ENCODE results near the gene PIRT.

The PIRT gene

GRCh38 chr17:10844621-10845387, 6.9 kb upstream of the PIRT start:
- Mint-ChIP-seq H3K4me1 (peaks cover 8% of the 10 kb centered on the region), H3K9me3 (no peaks in the 10 kb centered on the region), H3K27ac (ENCODE audit: low read depth) (no peak overlapping the region), H3K27me3 (peaks cover 25% of the 10 kb centered on the region), H3K4me3 (peak overlapping the region; percentile 50), H3K36me3 (ENCODE audit: insufficient read depth) (no peaks in the 10 kb centered on the region)
- DNase-seq (ENCODE audit: low spot score in 2 of 2) (peak; percentile 28 to 29), ATAC-seq (replicated peaks; ENCODE audit: extremely low read depth, poor library complexity, severe bottlenecking) (peak; percentile 71)

- peaks cover 15% of the 10 kb centered on the region for H3K27me3 Mint-ChIP-seq
- no peaks in the 10 kb centered on the region for H3K36me3 Mint-ChIP-seq (ENCODE audit: insufficient read depth)
- no peaks in the 10 kb centered on the region for H3K9me3 Mint-ChIP-seq
- peaks cover 8% of the 10 kb centered on the region for H3K4me1 Mint-ChIP-seq
- no peak for DNase-seq (ENCODE audit: low spot score in 2 of 2)
- H3K27ac Mint-ChIP-seq (ENCODE audit: low read depth), result no peak overlapping the region
- no peak for ATAC-seq (replicated peaks; ENCODE audit: extremely low read depth, poor library complexity, severe bottlenecking)
- no peak overlapping the region for H3K4me3 Mint-ChIP-seq
These were observed 5.9 kb upstream of the PIRT start for GRCh38 chr17:10843811-10844210.

- ATAC-seq (replicated peaks; ENCODE audit: extremely low read depth, poor library complexity, severe bottlenecking) (no peak), DNase-seq (ENCODE audit: low spot score in 2 of 2) (no peak)
- Mint-ChIP-seq H3K9me3 (no peaks in the 10 kb centered on the region), H3K27me3 (peaks cover 15% of the 10 kb centered on the region), H3K36me3 (ENCODE audit: insufficient read depth) (no peaks in the 10 kb centered on the region), H3K4me1 (peaks cover 8% of the 10 kb centered on the region), H3K27ac (ENCODE audit: low read depth) (no peak overlapping the region), H3K4me3 (no peak overlapping the region)
These were observed 4.8 kb upstream of the PIRT start for GRCh38 chr17:10842658-10843057.

GRCh38 chr17:10838682-10839081, 795 bp upstream of the PIRT start:
- ATAC-seq (replicated peaks; ENCODE audit: extremely low read depth, poor library complexity, severe bottlenecking), result no peak
- no peak for DNase-seq (ENCODE audit: low spot score in 2 of 2)
- H3K4me3 Mint-ChIP-seq, result no peak overlapping the region
- H3K4me1 Mint-ChIP-seq, result no peaks in the 10 kb centered on the region
- H3K36me3 Mint-ChIP-seq (ENCODE audit: insufficient read depth), result no peaks in the 10 kb centered on the region
- peaks cover under 1% of the 10 kb centered on the region for H3K27me3 Mint-ChIP-seq
- H3K9me3 Mint-ChIP-seq, result no peaks in the 10 kb centered on the region
- no peak overlapping the region for H3K27ac Mint-ChIP-seq (ENCODE audit: low read depth)

- no peak for DNase-seq (ENCODE audit: low spot score in 2 of 2)
- Mint-ChIP-seq H3K27ac (ENCODE audit: low read depth) (no peak overlapping the region), H3K9me3 (no peaks in the 10 kb centered on the region)
These were observed 809 bp downstream of the PIRT start for GRCh38 chr17:10836966-10837590.

GRCh38 chr17:10836145-10836544, 1.7 kb downstream of the PIRT start:
- H3K9me3 Mint-ChIP-seq, result no peaks in the 10 kb centered on the region
- ATAC-seq (replicated peaks; ENCODE audit: extremely low read depth, poor library complexity, severe bottlenecking) (no peak), DNase-seq (ENCODE audit: low spot score in 2 of 2) (no peak)
- no peaks in the 10 kb centered on the region for H3K36me3 Mint-ChIP-seq (ENCODE audit: insufficient read depth)
- no peak overlapping the region for H3K27ac Mint-ChIP-seq (ENCODE audit: low read depth)
- H3K4me1 Mint-ChIP-seq, result no peaks in the 10 kb centered on the region
- peaks cover 13% of the 10 kb centered on the region for H3K27me3 Mint-ChIP-seq
- H3K4me3 Mint-ChIP-seq, result no peak overlapping the region

More at GRCh38 chr17:10836966-10837590, 809 bp downstream of the PIRT start:
- peaks cover 8% of the 10 kb centered on the region for H3K27me3 Mint-ChIP-seq
- H3K4me1 Mint-ChIP-seq, result no peaks in the 10 kb centered on the region
- H3K36me3 Mint-ChIP-seq (ENCODE audit: insufficient read depth), result no peaks in the 10 kb centered on the region
- H3K4me3 Mint-ChIP-seq, result no peak overlapping the region
- ATAC-seq (replicated peaks; ENCODE audit: extremely low read depth, poor library complexity, severe bottlenecking), result no peak

GRCh38 chr17:10831696-10832095, 6.2 kb downstream of the PIRT start:
- Mint-ChIP-seq H3K27me3 (peaks cover 40% of the 10 kb centered on the region), H3K4me3 (no peak overlapping the region), H3K36me3 (ENCODE audit: insufficient read depth) (peaks cover 2% of the 10 kb centered on the region), H3K9me3 (no peaks in the 10 kb centered on the region), H3K27ac (ENCODE audit: low read depth) (no peak overlapping the region), H3K4me1 (no peaks in the 10 kb centered on the region)
- no peak for DNase-seq (ENCODE audit: low spot score in 2 of 2)
- ATAC-seq (replicated peaks; ENCODE audit: extremely low read depth, poor library complexity, severe bottlenecking), result no peak

- no peaks in the 10 kb centered on the region for H3K4me1 Mint-ChIP-seq
- peaks cover 58% of the 10 kb centered on the region for H3K27me3 Mint-ChIP-seq
- no peak for ATAC-seq (replicated peaks; ENCODE audit: extremely low read depth, poor library complexity, severe bottlenecking)
- H3K4me3 Mint-ChIP-seq, result no peak overlapping the region
- DNase-seq (ENCODE audit: low spot score in 2 of 2), result no peak
- peaks cover 2% of the 10 kb centered on the region for H3K36me3 Mint-ChIP-seq (ENCODE audit: insufficient read depth)
- H3K27ac Mint-ChIP-seq (ENCODE audit: low read depth), result no peak overlapping the region
- no peaks in the 10 kb centered on the region for H3K9me3 Mint-ChIP-seq
These were observed 9.9 kb downstream of the PIRT start for GRCh38 chr17:10827898-10828552.

- Mint-ChIP-seq H3K27ac (ENCODE audit: low read depth) (no peak overlapping the region), H3K9me3 (no peaks in the 10 kb centered on the region), H3K36me3 (ENCODE audit: insufficient read depth) (peaks cover 2% of the 10 kb centered on the region), H3K4me1 (no peaks in the 10 kb centered on the region), H3K27me3 (peaks cover 59% of the 10 kb centered on the region), H3K4me3 (no peak overlapping the region)
- ATAC-seq (replicated peaks; ENCODE audit: extremely low read depth, poor library complexity, severe bottlenecking) (no peak), DNase-seq (ENCODE audit: low spot score in 2 of 2) (no peak)
These were observed 13.0 kb downstream of the PIRT start for GRCh38 chr17:10824874-10825273.

- H3K36me3 Mint-ChIP-seq (ENCODE audit: insufficient read depth), result no peaks in the 10 kb centered on the region
- no peaks in the 10 kb centered on the region for H3K9me3 Mint-ChIP-seq
- H3K4me1 Mint-ChIP-seq, result no peaks in the 10 kb centered on the region
- H3K27me3 Mint-ChIP-seq, result peaks cover 72% of the 10 kb centered on the region
- no peak overlapping the region for H3K27ac Mint-ChIP-seq (ENCODE audit: low read depth)
- DNase-seq (ENCODE audit: low spot score in 2 of 2), result no peak
- no peak for ATAC-seq (replicated peaks; ENCODE audit: extremely low read depth, poor library complexity, severe bottlenecking)
- no peak overlapping the region for H3K4me3 Mint-ChIP-seq
These were observed 16.1 kb downstream of the PIRT start for GRCh38 chr17:10821770-10822169.

- Mint-ChIP-seq H3K4me1 (no peaks in the 10 kb centered on the region), H3K4me3 (no peak overlapping the region), H3K36me3 (ENCODE audit: insufficient read depth) (no peaks in the 10 kb centered on the region), H3K27ac (ENCODE audit: low read depth) (no peak overlapping the region), H3K27me3 (peaks cover 74% of the 10 kb centered on the region), H3K9me3 (no peaks in the 10 kb centered on the region)
- ATAC-seq (replicated peaks; ENCODE audit: extremely low read depth, poor library complexity, severe bottlenecking) (no peak), DNase-seq (ENCODE audit: low spot score in 2 of 2) (no peak)
These were observed 16.8 kb downstream of the PIRT start for GRCh38 chr17:10821054-10821453.

GRCh38 chr17:10815319-10815718, 22.6 kb downstream of the PIRT start:
- H3K27ac Mint-ChIP-seq (ENCODE audit: low read depth), result no peak overlapping the region
- H3K4me3 Mint-ChIP-seq, result no peak overlapping the region
- H3K27me3 Mint-ChIP-seq, result peaks cover 76% of the 10 kb centered on the region
- DNase-seq (ENCODE audit: low spot score in 2 of 2) (no peak), ATAC-seq (replicated peaks; ENCODE audit: extremely low read depth, poor library complexity, severe bottlenecking) (no peak)
- no peaks in the 10 kb centered on the region for H3K9me3 Mint-ChIP-seq
- H3K4me1 Mint-ChIP-seq, result no peaks in the 10 kb centered on the region
- peaks cover 2% of the 10 kb centered on the region for H3K36me3 Mint-ChIP-seq (ENCODE audit: insufficient read depth)

GRCh38 chr17:10814075-10814474, 23.8 kb downstream of the PIRT start:
- peaks cover 63% of the 10 kb centered on the region for H3K27me3 Mint-ChIP-seq
- no peak overlapping the region for H3K4me3 Mint-ChIP-seq
- H3K9me3 Mint-ChIP-seq, result no peaks in the 10 kb centered on the region

More at GRCh38 chr17:10814075-10814474, 23.8 kb downstream of the PIRT start:
- no peak overlapping the region for H3K27ac Mint-ChIP-seq (ENCODE audit: low read depth)
- DNase-seq (ENCODE audit: low spot score in 2 of 2) (no peak), ATAC-seq (replicated peaks; ENCODE audit: extremely low read depth, poor library complexity, severe bottlenecking) (no peak)
- no peaks in the 10 kb centered on the region for H3K4me1 Mint-ChIP-seq
- H3K36me3 Mint-ChIP-seq (ENCODE audit: insufficient read depth), result peaks cover 2% of the 10 kb centered on the region

Measured in central memory CD8-positive, alpha-beta T cell (primary cell).